Endothelial cell (in vitro differentiated cells): ENCODE measurements around the gene KPNA3. TPM values are rescaled to one million over a fixed set of nuclear protein-coding genes. Genes with fewer than 3 reads are reported as not detected.

Source experiments
- DNase-seq: peaks from one replicate; pipeline ENCODE4 v3.0.0; 2021; ENCODE audit warnings: low spot score
- H3K27ac Mint-ChIP-seq: one replicate; pipeline ENCODE4 v1.8.0; 2021; ENCODE audit warnings: mixed read lengths, inconsistent platforms; ENCODE audit not compliant: unreplicated experiment
- H3K27me3 Mint-ChIP-seq: one replicate; pipeline ENCODE4 v1.8.0; 2021; ENCODE audit warnings: mild to moderate bottlenecking, moderate library complexity, mixed read lengths, inconsistent platforms; ENCODE audit not compliant: unreplicated experiment
- H3K36me3 Mint-ChIP-seq: one replicate; pipeline ENCODE4 v1.8.0; 2021; ENCODE audit warnings: mild to moderate bottlenecking, low read depth, mixed read lengths, inconsistent platforms; ENCODE audit not compliant: unreplicated experiment
- H3K4me1 Mint-ChIP-seq: one replicate; pipeline ENCODE4 v1.8.0; 2021; ENCODE audit warnings: mild to moderate bottlenecking, mixed read lengths, inconsistent platforms; ENCODE audit not compliant: unreplicated experiment
- H3K4me3 Mint-ChIP-seq: one replicate; pipeline ENCODE4 v1.8.0; 2021; ENCODE audit warnings: mild to moderate bottlenecking, mixed read lengths, inconsistent platforms; ENCODE audit not compliant: unreplicated experiment
- H3K9me3 Mint-ChIP-seq: one replicate; pipeline ENCODE4 v1.8.0; 2021; ENCODE audit warnings: mixed read lengths, inconsistent platforms; ENCODE audit not compliant: unreplicated experiment
- CTCF ChIP-seq: fragments of 200-600 bp; sonication (generic); IDR thresholded peaks from one replicate; pipeline ENCODE4 v1.5.0; 2021; ENCODE audit warnings: antibody characterized with exemption; ENCODE audit not compliant: unreplicated experiment
- total RNA-seq: library from RNA; stranded (reverse); fragmentation: NEBNext Ultra II Directional; extraction: Animal tissue kit (Norgen Biotek cat#: 25700); gene quantifications from one replicate; pipeline ENCODE4 v1.2.1, GENCODE V29; 2021; ENCODE audit not compliant: unreplicated experiment

Gene KPNA3
- total RNA-seq, 1 donor from 2014 or later: 50.3 TPM

- H3K27ac Mint-ChIP-seq: no peak overlapping the region
- H3K36me3 Mint-ChIP-seq: peaks cover 8% of the 10 kb centered on the region
- H3K9me3 Mint-ChIP-seq: peaks cover 4% of the 10 kb centered on the region
- peaks cover 16% of the 10 kb centered on the region for H3K4me1 Mint-ChIP-seq
- peaks cover 9% of the 10 kb centered on the region for H3K27me3 Mint-ChIP-seq
- no peak for DNase-seq
- TF ChIP-seq CTCF: no peak
- no peak overlapping the region for H3K4me3 Mint-ChIP-seq
Observed at GRCh38 chr13:49697468-49697867, 95.0 kb downstream of the KPNA3 start.

- Mint-ChIP-seq H3K36me3 (peaks cover 4% of the 10 kb centered on the region), H3K4me1 (peaks cover 28% of the 10 kb centered on the region), H3K4me3 (no peak overlapping the region), H3K27me3 (peaks cover 11% of the 10 kb centered on the region), H3K27ac (no peak overlapping the region), H3K9me3 (peaks cover 4% of the 10 kb centered on the region)
- TF ChIP-seq CTCF: no peak
- no peak for DNase-seq
Observed at GRCh38 chr13:49694446-49694845, 98.0 kb downstream of the KPNA3 start.

GRCh38 chr13:49693877-49694276 is 98.6 kb downstream of the KPNA3 start:
- Mint-ChIP-seq H3K9me3 (peaks cover 4% of the 10 kb centered on the region), H3K27ac (no peak overlapping the region), H3K4me1 (peaks cover 28% of the 10 kb centered on the region), H3K27me3 (peaks cover 10% of the 10 kb centered on the region), H3K36me3 (peaks cover 4% of the 10 kb centered on the region), H3K4me3 (no peak overlapping the region)
- no peak for DNase-seq
- TF ChIP-seq CTCF: no peak

- no peak for DNase-seq
- Mint-ChIP-seq H3K9me3 (peaks cover 4% of the 10 kb centered on the region), H3K27ac (no peak overlapping the region), H3K27me3 (peaks cover 8% of the 10 kb centered on the region), H3K36me3 (peaks cover 4% of the 10 kb centered on the region), H3K4me1 (peaks cover 23% of the 10 kb centered on the region), H3K4me3 (no peak overlapping the region)
- TF ChIP-seq CTCF: no peak
Observed at GRCh38 chr13:49693191-49693733, 99.2 kb downstream of the KPNA3 start.

- Mint-ChIP-seq H3K4me1 (peaks cover 16% of the 10 kb centered on the region), H3K9me3 (peaks cover 4% of the 10 kb centered on the region), H3K4me3 (peak within 1 kb of the TSS; percentile 95), H3K27ac (peak within 1 kb of the TSS; percentile 64), H3K27me3 (peaks cover 7% of the 10 kb centered on the region), H3K36me3 (peaks cover 12% of the 10 kb centered on the region)
- no peak for TF ChIP-seq CTCF
- DNase-seq: peak; percentile 93
Observed at GRCh38 chr13:49690995-49691784, 101.3 kb downstream of the KPNA3 start, which contains the start of gene EBPL. Gene EBPL (minus strand): TSS chr13:49691486. CDS start chr13:49691424, 62 bp downstream.
